ENCODE results near the gene TOB1. TPM values are rescaled to one million over a fixed set of nuclear protein-coding genes. Genes with fewer than 3 reads are reported as not detected.

TOB1 gene
- total and polyA plus RNA-seq, 9 of the 15 experiments (the other 6 are each of a cell fraction or from before 2014, with no cell fraction given) = 4.8 to 63.7 (median 13.2) TPM

DNA sequence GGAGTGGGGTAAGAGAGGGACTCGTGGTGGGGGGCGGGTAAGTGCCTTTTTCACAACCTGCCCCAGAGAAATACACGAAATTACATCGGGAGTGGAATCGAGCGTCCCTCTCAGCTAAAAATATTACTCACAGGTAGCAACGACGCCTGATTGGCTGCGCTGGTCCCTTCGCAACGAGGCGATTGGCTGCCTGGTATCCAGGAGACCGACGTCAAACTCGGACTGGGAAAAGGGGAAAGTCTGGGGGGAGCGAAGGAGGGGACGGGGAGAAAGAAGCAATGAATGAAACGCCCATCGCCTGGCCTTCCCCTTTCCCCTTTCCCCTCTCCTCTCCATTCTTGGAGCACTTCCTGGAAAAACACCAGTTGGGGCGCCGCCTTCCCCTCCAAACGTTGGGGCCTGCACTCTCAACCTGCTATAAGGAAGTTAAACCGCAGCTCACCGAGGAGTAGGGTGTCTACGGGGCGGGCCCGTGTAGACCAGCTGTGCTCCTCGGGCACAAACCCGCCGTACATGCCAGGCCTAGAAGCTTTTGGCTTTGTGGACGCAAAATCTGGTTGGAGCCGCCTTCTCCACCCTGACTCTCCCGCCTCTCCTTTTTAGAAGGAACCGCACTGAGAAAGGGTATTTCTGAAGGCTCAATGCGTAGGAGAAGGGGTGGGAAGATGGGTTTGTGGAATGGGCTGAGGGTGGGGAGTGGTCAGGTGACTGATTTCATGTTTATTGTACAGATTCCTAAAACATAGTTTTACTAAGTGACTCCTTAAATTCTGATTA lies 1.4 kb upstream of the TOB1 start (continued):
- TF ChIP-seq, protein P1, sequence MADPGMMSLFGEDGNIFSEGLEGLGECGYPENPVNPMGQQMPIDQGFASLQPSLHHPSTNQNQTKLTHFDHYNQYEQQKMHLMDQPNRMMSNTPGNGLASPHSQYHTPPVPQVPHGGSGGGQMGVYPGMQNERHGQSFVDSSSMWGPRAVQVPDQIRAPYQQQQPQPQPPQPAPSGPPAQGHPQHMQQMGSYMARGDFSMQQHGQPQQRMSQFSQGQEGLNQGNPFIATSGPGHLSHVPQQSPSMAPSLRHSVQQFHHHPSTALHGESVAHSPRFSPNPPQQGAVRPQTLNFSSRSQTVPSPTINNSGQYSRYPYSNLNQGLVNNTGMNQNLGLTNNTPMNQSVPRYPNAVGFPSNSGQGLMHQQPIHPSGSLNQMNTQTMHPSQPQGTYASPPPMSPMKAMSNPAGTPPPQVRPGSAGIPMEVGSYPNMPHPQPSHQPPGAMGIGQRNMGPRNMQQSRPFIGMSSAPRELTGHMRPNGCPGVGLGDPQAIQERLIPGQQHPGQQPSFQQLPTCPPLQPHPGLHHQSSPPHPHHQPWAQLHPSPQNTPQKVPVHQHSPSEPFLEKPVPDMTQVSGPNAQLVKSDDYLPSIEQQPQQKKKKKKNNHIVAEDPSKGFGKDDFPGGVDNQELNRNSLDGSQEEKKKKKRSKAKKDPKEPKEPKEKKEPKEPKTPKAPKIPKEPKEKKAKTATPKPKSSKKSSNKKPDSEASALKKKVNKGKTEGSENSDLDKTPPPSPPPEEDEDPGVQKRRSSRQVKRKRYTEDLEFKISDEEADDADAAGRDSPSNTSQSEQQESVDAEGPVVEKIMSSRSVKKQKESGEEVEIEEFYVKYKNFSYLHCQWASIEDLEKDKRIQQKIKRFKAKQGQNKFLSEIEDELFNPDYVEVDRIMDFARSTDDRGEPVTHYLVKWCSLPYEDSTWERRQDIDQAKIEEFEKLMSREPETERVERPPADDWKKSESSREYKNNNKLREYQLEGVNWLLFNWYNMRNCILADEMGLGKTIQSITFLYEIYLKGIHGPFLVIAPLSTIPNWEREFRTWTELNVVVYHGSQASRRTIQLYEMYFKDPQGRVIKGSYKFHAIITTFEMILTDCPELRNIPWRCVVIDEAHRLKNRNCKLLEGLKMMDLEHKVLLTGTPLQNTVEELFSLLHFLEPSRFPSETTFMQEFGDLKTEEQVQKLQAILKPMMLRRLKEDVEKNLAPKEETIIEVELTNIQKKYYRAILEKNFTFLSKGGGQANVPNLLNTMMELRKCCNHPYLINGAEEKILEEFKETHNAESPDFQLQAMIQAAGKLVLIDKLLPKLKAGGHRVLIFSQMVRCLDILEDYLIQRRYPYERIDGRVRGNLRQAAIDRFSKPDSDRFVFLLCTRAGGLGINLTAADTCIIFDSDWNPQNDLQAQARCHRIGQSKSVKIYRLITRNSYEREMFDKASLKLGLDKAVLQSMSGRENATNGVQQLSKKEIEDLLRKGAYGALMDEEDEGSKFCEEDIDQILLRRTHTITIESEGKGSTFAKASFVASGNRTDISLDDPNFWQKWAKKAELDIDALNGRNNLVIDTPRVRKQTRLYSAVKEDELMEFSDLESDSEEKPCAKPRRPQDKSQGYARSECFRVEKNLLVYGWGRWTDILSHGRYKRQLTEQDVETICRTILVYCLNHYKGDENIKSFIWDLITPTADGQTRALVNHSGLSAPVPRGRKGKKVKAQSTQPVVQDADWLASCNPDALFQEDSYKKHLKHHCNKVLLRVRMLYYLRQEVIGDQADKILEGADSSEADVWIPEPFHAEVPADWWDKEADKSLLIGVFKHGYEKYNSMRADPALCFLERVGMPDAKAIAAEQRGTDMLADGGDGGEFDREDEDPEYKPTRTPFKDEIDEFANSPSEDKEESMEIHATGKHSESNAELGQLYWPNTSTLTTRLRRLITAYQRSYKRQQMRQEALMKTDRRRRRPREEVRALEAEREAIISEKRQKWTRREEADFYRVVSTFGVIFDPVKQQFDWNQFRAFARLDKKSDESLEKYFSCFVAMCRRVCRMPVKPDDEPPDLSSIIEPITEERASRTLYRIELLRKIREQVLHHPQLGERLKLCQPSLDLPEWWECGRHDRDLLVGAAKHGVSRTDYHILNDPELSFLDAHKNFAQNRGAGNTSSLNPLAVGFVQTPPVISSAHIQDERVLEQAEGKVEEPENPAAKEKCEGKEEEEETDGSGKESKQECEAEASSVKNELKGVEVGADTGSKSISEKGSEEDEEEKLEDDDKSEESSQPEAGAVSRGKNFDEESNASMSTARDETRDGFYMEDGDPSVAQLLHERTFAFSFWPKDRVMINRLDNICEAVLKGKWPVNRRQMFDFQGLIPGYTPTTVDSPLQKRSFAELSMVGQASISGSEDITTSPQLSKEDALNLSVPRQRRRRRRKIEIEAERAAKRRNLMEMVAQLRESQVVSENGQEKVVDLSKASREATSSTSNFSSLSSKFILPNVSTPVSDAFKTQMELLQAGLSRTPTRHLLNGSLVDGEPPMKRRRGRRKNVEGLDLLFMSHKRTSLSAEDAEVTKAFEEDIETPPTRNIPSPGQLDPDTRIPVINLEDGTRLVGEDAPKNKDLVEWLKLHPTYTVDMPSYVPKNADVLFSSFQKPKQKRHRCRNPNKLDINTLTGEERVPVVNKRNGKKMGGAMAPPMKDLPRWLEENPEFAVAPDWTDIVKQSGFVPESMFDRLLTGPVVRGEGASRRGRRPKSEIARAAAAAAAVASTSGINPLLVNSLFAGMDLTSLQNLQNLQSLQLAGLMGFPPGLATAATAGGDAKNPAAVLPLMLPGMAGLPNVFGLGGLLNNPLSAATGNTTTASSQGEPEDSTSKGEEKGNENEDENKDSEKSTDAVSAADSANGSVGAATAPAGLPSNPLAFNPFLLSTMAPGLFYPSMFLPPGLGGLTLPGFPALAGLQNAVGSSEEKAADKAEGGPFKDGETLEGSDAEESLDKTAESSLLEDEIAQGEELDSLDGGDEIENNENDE (IDR thresholded peaks at IDR 0.05; ENCODE audit: low read depth, low read length) = no peak
- no peak for TF ChIP-seq FOXM1 (IDR thresholded peaks at IDR 0.05; ENCODE audit: low read depth)
- peak; percentile 15; the same call in 1 of the 2 replicates for TF ChIP-seq FOXM1 (CRISPR knock-in tag; IDR thresholded peaks at IDR 0.05; ENCODE audit: low read depth)
- TF ChIP-seq EWSR1 (IDR thresholded peaks at IDR 0.05; ENCODE audit: borderline replicate concordance, low read depth, partially characterized antibody) = no peak
- no peak for TF ChIP-seq NFIX (CRISPR knock-in tag; IDR thresholded peaks at IDR 0.05; ENCODE audit: low read depth)
- TF ChIP-seq HNRNPL (IDR thresholded peaks at IDR 0.05; ENCODE audit: low read depth, low read length) = no peak
- peak; percentile 43 for TF ChIP-seq TBP (optimal IDR thresholded peaks at IDR 0.05; ENCODE audit: low read depth, low read length)
- TF ChIP-seq TAF1 (IDR thresholded peaks at IDR 0.05; ENCODE audit: control insufficient read depth, extremely low read depth, insufficient read depth, low read length, severe bottlenecking) = peak; percentile 29

All from K562 (cell line).